ENCODE data around the gene PLCB1. TPM values are rescaled to one million over a fixed set of nuclear protein-coding genes. Genes with fewer than 3 reads are reported as not detected.

PLCB1 gene
- total and polyA plus RNA-seq, 2 experiments from 2014 or later, result 6.7 to 20.5 TPM

DNA sequence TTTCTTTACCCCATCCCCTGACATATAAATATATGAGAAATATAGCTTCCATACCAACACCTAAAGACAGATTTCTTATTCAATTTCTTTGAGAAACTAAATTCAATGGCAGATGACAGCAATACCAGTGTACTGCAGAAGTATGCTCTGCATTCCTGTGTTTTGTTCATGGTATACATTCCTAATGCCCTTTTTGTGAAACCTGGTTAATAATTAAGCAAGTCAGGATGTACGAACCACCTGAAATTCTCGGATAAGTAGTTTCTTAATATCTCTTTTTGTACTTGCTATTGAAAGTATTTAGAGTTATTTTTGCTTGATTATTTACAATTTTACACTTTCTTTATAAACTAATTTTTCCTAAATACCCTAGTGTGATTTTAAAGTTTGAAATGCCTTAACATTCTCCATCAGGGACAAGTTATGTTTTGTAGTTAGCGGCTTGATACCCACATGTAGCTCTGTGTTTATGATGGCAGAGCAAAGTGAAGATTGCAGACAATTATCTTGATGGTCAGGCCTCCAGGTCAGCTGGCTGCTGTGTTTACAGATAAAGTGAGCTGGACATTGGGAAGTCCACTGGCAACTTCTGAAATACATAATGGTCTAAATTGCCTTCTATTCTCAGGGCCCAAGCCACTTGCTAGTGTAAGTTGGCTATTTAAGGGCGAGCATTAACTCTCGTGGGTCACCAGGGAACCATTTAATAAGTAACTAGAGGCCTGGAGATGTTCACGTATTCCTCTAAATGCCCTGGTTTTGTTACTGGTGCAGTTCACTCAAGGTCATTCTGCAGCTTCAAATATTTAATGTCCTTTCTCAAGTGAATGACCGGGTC lies 58.2 kb downstream of the PLCB1 start:
- Histone ChIP-seq H4K20me1 (ENCODE audit: insufficient read depth, poor library complexity, severe bottlenecking) (no peaks in the 10 kb centered on the region), H3K27ac (no peak overlapping the region), H3K4me2 (peak overlapping the region; percentile 47), H3K9me2 (replicated peaks; ENCODE audit: insufficient read depth) (no peaks in the 10 kb centered on the region), H2AFZ (no peak overlapping the region), H3K36me3 (replicated peaks; ENCODE audit: insufficient read depth, low read depth) (no peaks in the 10 kb centered on the region), H3K4me3 (no peak overlapping the region), H3K9me3 (ENCODE audit: low read depth) (no peaks in the 10 kb centered on the region), H3K27me3 (no peaks in the 10 kb centered on the region), H3K4me1 (ENCODE audit: insufficient read depth) (no peaks in the 10 kb centered on the region), H3K79me2 (no peaks in the 10 kb centered on the region)
- no peak for DNase-seq (ENCODE audit: low spot score)
- WGBS (ENCODE audit: low lambda C conversion rate, missing lambda C conversion rate), result 56% methylated on average over 7 of the region's 7 CpGs
- TF ChIP-seq, protein P1, sequence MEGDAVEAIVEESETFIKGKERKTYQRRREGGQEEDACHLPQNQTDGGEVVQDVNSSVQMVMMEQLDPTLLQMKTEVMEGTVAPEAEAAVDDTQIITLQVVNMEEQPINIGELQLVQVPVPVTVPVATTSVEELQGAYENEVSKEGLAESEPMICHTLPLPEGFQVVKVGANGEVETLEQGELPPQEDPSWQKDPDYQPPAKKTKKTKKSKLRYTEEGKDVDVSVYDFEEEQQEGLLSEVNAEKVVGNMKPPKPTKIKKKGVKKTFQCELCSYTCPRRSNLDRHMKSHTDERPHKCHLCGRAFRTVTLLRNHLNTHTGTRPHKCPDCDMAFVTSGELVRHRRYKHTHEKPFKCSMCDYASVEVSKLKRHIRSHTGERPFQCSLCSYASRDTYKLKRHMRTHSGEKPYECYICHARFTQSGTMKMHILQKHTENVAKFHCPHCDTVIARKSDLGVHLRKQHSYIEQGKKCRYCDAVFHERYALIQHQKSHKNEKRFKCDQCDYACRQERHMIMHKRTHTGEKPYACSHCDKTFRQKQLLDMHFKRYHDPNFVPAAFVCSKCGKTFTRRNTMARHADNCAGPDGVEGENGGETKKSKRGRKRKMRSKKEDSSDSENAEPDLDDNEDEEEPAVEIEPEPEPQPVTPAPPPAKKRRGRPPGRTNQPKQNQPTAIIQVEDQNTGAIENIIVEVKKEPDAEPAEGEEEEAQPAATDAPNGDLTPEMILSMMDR (IDR thresholded peaks at IDR 0.05; ENCODE audit: poor library complexity), result no peak
- TF ChIP-seq EZH2phosphoT487 (IDR thresholded peaks at IDR 0.05; ENCODE audit: low read depth, severe bottlenecking, unreplicated experiment), result no peak

DNA sequence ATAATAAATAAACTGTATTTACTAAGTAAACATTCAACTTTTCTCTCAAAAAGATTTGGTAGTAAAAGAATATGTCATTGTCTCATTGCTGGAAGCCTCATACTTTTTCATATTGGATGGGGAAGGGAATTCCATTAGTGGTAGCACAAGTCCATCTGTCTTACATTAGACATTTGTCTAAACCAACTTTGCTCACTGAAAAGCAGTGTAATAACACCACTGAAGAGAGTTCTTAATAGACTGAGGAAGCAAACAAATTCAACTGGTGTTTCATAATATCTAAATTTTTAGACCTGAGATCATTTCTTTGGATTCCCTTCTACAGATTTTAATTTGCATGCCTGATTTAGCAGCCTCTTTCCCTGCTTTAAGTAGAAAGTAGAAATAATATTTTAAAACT lies 62.7 kb downstream of the PLCB1 start:
- DNase-seq (ENCODE audit: low spot score), result no peak
- H3K9me3 ChIP-seq (ENCODE audit: low read depth), result no peaks in the 10 kb centered on the region
- no peak overlapping the region for H3K4me2 ChIP-seq
- H3K4me3 ChIP-seq, result no peak overlapping the region
- no peaks in the 10 kb centered on the region for H3K4me1 ChIP-seq (ENCODE audit: insufficient read depth)
- no peaks in the 10 kb centered on the region for H3K9me2 ChIP-seq (replicated peaks; ENCODE audit: insufficient read depth)
- H3K36me3 ChIP-seq (replicated peaks; ENCODE audit: insufficient read depth, low read depth), result no peaks in the 10 kb centered on the region
- H3K79me2 ChIP-seq, result no peaks in the 10 kb centered on the region
- no peaks in the 10 kb centered on the region for H3K27me3 ChIP-seq
- TF ChIP-seq EZH2phosphoT487 (IDR thresholded peaks at IDR 0.05; ENCODE audit: low read depth, severe bottlenecking, unreplicated experiment) (no peak), EZH2 (IDR thresholded peaks at IDR 0.05; ENCODE audit: borderline replicate concordance) (no peak)
- TF ChIP-seq, protein P1 (IDR thresholded peaks at IDR 0.05; ENCODE audit: poor library complexity), result no peak
- no peak overlapping the region for H2AFZ ChIP-seq
- no peak overlapping the region for H3K27ac ChIP-seq
- H4K20me1 ChIP-seq (ENCODE audit: insufficient read depth, poor library complexity, severe bottlenecking), result no peaks in the 10 kb centered on the region

DNA sequence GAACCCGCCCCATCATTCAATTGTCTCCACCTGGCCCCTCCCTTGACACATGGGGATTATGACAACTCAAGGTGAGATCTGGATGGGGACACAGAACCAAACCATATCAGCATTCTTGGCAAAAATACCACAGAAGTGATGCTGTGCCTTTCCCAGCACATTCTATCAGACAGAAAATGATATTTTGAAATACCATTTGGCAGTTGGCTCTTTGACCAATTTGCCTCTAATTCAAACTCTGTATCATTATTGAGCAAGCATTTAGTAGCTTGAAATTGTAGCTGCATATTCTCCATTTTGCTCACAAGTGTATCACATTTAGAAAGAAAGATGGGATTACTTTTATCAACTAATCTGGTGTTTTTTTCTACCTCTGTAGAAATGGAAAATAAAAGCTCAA lies 64.0 kb downstream of the PLCB1 start:
- H3K36me3 ChIP-seq (replicated peaks; ENCODE audit: insufficient read depth, low read depth), result no peaks in the 10 kb centered on the region
- no peak overlapping the region for H3K4me2 ChIP-seq
- no peaks in the 10 kb centered on the region for H3K4me1 ChIP-seq (ENCODE audit: insufficient read depth)
- no peaks in the 10 kb centered on the region for H3K79me2 ChIP-seq
- no peaks in the 10 kb centered on the region for H3K27me3 ChIP-seq
- WGBS (ENCODE audit: low lambda C conversion rate, missing lambda C conversion rate), result 91% methylated on average over 1 of the region's 1 CpG
- H3K9me3 ChIP-seq (ENCODE audit: low read depth), result no peaks in the 10 kb centered on the region
- no peak overlapping the region for H2AFZ ChIP-seq
- H4K20me1 ChIP-seq (ENCODE audit: insufficient read depth, poor library complexity, severe bottlenecking), result no peaks in the 10 kb centered on the region
- H3K27ac ChIP-seq, result no peak overlapping the region
- H3K4me3 ChIP-seq, result no peak overlapping the region
- H3K9me2 ChIP-seq (replicated peaks; ENCODE audit: insufficient read depth), result no peaks in the 10 kb centered on the region
- no peak for TF ChIP-seq EZH2 (IDR thresholded peaks at IDR 0.05; ENCODE audit: borderline replicate concordance)
- TF ChIP-seq, protein P1 (IDR thresholded peaks at IDR 0.05; ENCODE audit: poor library complexity), result no peak
- TF ChIP-seq EZH2phosphoT487 (IDR thresholded peaks at IDR 0.05; ENCODE audit: low read depth, severe bottlenecking, unreplicated experiment), result no peak
- DNase-seq (ENCODE audit: low spot score), result no peak

Data from hepatocyte (in vitro differentiated cells).